ENCODE data around the gene NAP1L4. TPM values are rescaled to one million over a fixed set of nuclear protein-coding genes. Genes with fewer than 3 reads are reported as not detected.

Gene NAP1L4
- total RNA-seq, 1 donor = 72.0 TPM

DNA sequence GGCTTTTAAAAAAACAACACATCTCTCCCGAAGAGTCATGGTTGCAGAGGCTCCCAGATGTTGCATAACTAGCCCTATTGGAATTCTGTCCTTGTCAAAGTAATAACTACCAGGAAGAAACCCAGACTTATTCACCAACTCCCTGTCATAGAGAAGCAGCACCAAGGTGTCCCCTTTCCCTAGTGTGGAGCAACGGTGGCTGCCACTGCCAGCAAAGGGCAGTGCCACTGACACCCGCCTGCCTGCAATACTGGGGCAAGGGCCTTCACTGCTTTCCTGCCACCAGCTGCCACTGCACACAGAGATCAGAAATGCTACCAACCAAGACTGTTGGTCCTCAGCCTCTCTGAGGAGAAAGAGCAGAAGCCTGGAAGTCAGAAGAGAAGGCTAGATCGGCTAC lies 27.3 kb downstream of the NAP1L4 start:
- Histone ChIP-seq H3K36me3 (ENCODE audit: insufficient read depth, low read length) (peaks cover 76% of the 10 kb centered on the region), H4K20me1 (ENCODE audit: insufficient read depth, low read length) (peaks cover 9% of the 10 kb centered on the region), H3K27ac (ENCODE audit: low read depth, low read length) (no peak overlapping the region), H3K27me3 (ENCODE audit: insufficient read depth, low read length) (no peaks in the 10 kb centered on the region), H2AFZ (ENCODE audit: low read length) (no peak overlapping the region), H3K79me2 (ENCODE audit: insufficient read depth, low read length) (peaks cover 81% of the 10 kb centered on the region), H3K4me1 (ENCODE audit: insufficient read depth, low read length) (no peaks in the 10 kb centered on the region), H3K4me2 (ENCODE audit: insufficient read depth, low read length) (no peak overlapping the region), H3K9me3 (ENCODE audit: low read depth, low read length) (no peaks in the 10 kb centered on the region), H3K4me3 (ENCODE audit: insufficient read depth, low read length) (no peak overlapping the region)
- DNase-seq (ENCODE audit: insufficient read length, low spot score, missing footprints) = no peak
- no peak for TF ChIP-seq CTCF (IDR thresholded peaks at IDR 0.05; ENCODE audit: extremely low read depth, low read depth, low read length)

DNA sequence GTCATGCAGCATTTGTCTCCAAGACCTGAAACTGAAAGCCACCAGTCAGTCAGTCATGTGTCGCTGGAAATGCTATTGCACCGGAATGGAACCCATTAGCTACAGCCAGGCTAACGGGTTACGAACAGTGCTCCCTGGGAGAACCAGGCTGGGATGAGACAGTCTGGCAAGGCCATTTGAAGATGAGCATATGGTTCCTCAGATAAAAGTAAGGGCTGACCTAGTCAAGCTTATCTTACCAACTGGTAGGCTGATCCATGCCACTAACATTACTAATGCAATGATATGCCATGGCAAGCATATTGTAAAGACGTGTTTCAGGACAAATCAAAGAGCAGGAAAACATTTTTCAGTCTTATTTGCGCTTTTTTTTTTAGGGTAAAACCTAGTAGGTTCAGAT lies 28.4 kb downstream of the NAP1L4 start:
- Histone ChIP-seq H3K27me3 (ENCODE audit: insufficient read depth, low read length) (no peaks in the 10 kb centered on the region), H3K4me3 (ENCODE audit: insufficient read depth, low read length) (no peak overlapping the region), H3K79me2 (ENCODE audit: insufficient read depth, low read length) (peaks cover 81% of the 10 kb centered on the region), H4K20me1 (ENCODE audit: insufficient read depth, low read length) (peaks cover 9% of the 10 kb centered on the region), H3K4me2 (ENCODE audit: insufficient read depth, low read length) (no peak overlapping the region), H2AFZ (ENCODE audit: low read length) (no peak overlapping the region), H3K36me3 (ENCODE audit: insufficient read depth, low read length) (peaks cover 76% of the 10 kb centered on the region), H3K27ac (ENCODE audit: low read depth, low read length) (no peak overlapping the region), H3K9me3 (ENCODE audit: low read depth, low read length) (no peaks in the 10 kb centered on the region), H3K4me1 (ENCODE audit: insufficient read depth, low read length) (no peaks in the 10 kb centered on the region)
- TF ChIP-seq CTCF (IDR thresholded peaks at IDR 0.05; ENCODE audit: extremely low read depth, low read depth, low read length) = no peak
- DNase-seq (ENCODE audit: insufficient read length, low spot score, missing footprints) = no peak

DNA sequence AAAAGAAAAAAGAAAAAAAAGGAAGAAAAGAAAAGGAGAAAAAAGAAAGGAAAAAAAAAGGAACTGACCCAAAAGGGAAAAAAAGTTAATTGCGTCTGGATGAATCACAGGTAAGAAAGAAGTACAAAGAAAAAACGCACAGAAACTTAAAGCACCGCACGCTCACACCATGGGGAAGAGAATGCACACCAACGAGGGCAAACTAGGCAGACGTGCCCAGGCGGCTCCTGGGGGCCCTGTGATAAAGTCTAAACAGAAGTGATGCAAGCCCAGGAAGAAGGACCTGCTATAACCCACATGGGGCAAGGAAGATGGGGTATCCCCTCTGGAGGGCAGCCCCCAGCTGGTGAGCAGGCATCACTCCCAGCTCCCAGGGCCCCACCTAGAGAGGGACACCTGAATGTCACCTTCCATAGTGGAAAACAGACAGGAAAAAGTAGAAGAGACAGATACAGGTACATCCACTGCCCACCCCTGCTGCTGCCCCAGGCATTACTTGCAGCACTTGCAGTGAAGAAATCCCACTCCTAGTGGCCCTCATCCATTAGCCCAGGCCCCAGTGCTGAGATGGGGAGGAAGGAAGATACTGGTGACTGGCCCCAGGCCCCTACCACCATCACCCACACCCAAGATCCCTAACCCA lies 28.9 kb downstream of the NAP1L4 start:
- H3K79me2 ChIP-seq (ENCODE audit: insufficient read depth, low read length) = peaks cover 82% of the 10 kb centered on the region
- H4K20me1 ChIP-seq (ENCODE audit: insufficient read depth, low read length) = peaks cover 9% of the 10 kb centered on the region
- H3K9me3 ChIP-seq (ENCODE audit: low read depth, low read length) = no peaks in the 10 kb centered on the region
- no peaks in the 10 kb centered on the region for H3K4me1 ChIP-seq (ENCODE audit: insufficient read depth, low read length)
- DNase-seq (ENCODE audit: insufficient read length, low spot score, missing footprints) = peak; percentile 48
- H3K36me3 ChIP-seq (ENCODE audit: insufficient read depth, low read length) = peaks cover 76% of the 10 kb centered on the region
- no peak for TF ChIP-seq CTCF (IDR thresholded peaks at IDR 0.05; ENCODE audit: extremely low read depth, low read depth, low read length)
- H3K4me2 ChIP-seq (ENCODE audit: insufficient read depth, low read length) = no peak overlapping the region
- H2AFZ ChIP-seq (ENCODE audit: low read length) = no peak overlapping the region
- no peak overlapping the region for H3K27ac ChIP-seq (ENCODE audit: low read depth, low read length)
- H3K27me3 ChIP-seq (ENCODE audit: insufficient read depth, low read length) = no peaks in the 10 kb centered on the region
- no peak overlapping the region for H3K4me3 ChIP-seq (ENCODE audit: insufficient read depth, low read length)

DNA sequence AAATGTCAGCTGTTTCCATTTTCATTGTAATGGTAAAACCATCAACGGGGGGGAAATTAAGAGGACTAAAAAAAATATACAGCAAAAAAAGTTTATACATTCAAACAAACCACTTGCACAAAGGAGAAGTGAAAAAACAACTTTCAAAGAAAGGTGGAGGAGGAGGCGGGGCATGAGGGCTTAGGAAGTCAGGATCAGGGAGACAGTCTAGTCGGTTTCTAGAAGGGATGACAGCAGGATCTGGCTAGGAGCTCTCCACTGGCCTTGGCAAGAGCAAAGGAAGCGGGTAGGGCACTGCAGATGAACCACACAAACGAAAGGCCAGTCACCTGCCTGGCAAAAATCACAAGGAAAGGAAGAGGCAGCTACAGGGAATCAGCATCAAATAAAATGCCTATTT lies 31.0 kb downstream of the NAP1L4 start:
- Histone ChIP-seq H3K36me3 (ENCODE audit: insufficient read depth, low read length) (peaks cover 80% of the 10 kb centered on the region), H3K4me1 (ENCODE audit: insufficient read depth, low read length) (no peaks in the 10 kb centered on the region), H3K4me2 (ENCODE audit: insufficient read depth, low read length) (no peak overlapping the region), H2AFZ (ENCODE audit: low read length) (no peak overlapping the region), H3K27me3 (ENCODE audit: insufficient read depth, low read length) (no peaks in the 10 kb centered on the region), H3K9me3 (ENCODE audit: low read depth, low read length) (no peaks in the 10 kb centered on the region), H3K79me2 (ENCODE audit: insufficient read depth, low read length) (peaks cover 70% of the 10 kb centered on the region), H3K27ac (ENCODE audit: low read depth, low read length) (no peak overlapping the region), H4K20me1 (ENCODE audit: insufficient read depth, low read length) (peaks cover 4% of the 10 kb centered on the region), H3K4me3 (ENCODE audit: insufficient read depth, low read length) (no peak overlapping the region)
- TF ChIP-seq CTCF (IDR thresholded peaks at IDR 0.05; ENCODE audit: extremely low read depth, low read depth, low read length) = no peak
- no peak for DNase-seq (ENCODE audit: insufficient read length, low spot score, missing footprints)

Measured in osteoblast (primary cell).